ENCODE results near the gene EPN2.

EPN2 gene

GRCh38 chr17:19242323-19242722 is 5.2 kb downstream of the EPN2 start:
- no peak for DNase-seq

- DNase-seq, result no peak
Measured at GRCh38 chr17:19242926-19243325, 5.8 kb downstream of the EPN2 start.

- no peak for DNase-seq
Measured at GRCh38 chr17:19243838-19244237, 6.7 kb downstream of the EPN2 start.

GRCh38 chr17:19244357-19244756 is 7.2 kb downstream of the EPN2 start:
- no peak for DNase-seq

- peak; percentile 53 for DNase-seq
Measured at GRCh38 chr17:19244781-19245180, 7.6 kb downstream of the EPN2 start.

- DNase-seq, result no peak
Measured at GRCh38 chr17:19247473-19247872, 10.3 kb downstream of the EPN2 start.

- no peak for DNase-seq
Measured at GRCh38 chr17:19248151-19248927, 11.2 kb downstream of the EPN2 start.

- no peak for DNase-seq
Measured at GRCh38 chr17:19248928-19249574, 11.9 kb downstream of the EPN2 start.

- no peak for DNase-seq
Measured at GRCh38 chr17:19249681-19250080, 12.5 kb downstream of the EPN2 start.

GRCh38 chr17:19250421-19251173 is 13.4 kb downstream of the EPN2 start:
- no peak for DNase-seq

GRCh38 chr17:19253112-19253511 is 15.9 kb downstream of the EPN2 start:
- no peak for DNase-seq

- no peak for DNase-seq
Measured at GRCh38 chr17:19254651-19255050, 17.5 kb downstream of the EPN2 start.

GRCh38 chr17:19255279-19255678 is 18.1 kb downstream of the EPN2 start:
- DNase-seq, result no peak

GRCh38 chr17:19258371-19258770 is 21.2 kb downstream of the EPN2 start:
- DNase-seq, result no peak

- DNase-seq, result peak; percentile 73
Measured at GRCh38 chr17:19260958-19261357, 23.8 kb downstream of the EPN2 start.

GRCh38 chr17:19261426-19261825 is 24.3 kb downstream of the EPN2 start:
- DNase-seq, result no peak

- no peak for DNase-seq
Measured at GRCh38 chr17:19262650-19263631, 25.8 kb downstream of the EPN2 start.

- no peak for DNase-seq
Measured at GRCh38 chr17:19263641-19264051, 26.5 kb downstream of the EPN2 start.

GRCh38 chr17:19264268-19264667 is 27.1 kb downstream of the EPN2 start:
- no peak for DNase-seq

- peak; percentile 15 for DNase-seq
Measured at GRCh38 chr17:19264681-19265080, 27.5 kb downstream of the EPN2 start.

- DNase-seq, result no peak
Measured at GRCh38 chr17:19265755-19266154, 28.6 kb downstream of the EPN2 start.

GRCh38 chr17:19268611-19269010 is 31.4 kb downstream of the EPN2 start:
- DNase-seq, result no peak

GRCh38 chr17:19269106-19269505 is 31.9 kb downstream of the EPN2 start:
- no peak for DNase-seq

Measured in NCI-H345 (cell line).